MCF 10A (cell line): Measurements from ENCODE around the gene TMC8. TPM values are rescaled to one million over a fixed set of nuclear protein-coding genes. Genes with fewer than 3 reads are reported as not detected.

Experiments used
- BruUV-seq: library from RNA; stranded (reverse); fragments of 400-500 nt; replicated peaks from 2 replicates; lab custom pipeline; 2021; lab: Mats Ljungman, UMichigan
- CTCF ChIA-PET: fragments of 300-600 bp; sonication (Branson Sonifier 250); formaldehyde crosslinking; extraction: SDS; loops from one replicate; lab custom pipeline; 2021; ENCODE audit warnings: antibody characterized with exemption, inconsistent platforms; lab: Yijun Ruan, JAX
- POLR2A ChIA-PET: fragments of 300-600, 350-650 bp; sonication (Branson Sonifier 250); formaldehyde crosslinking; extraction: SDS; loops from one replicate; lab custom pipeline; 2020; ENCODE audit warnings: antibody characterized with exemption, inconsistent platforms; lab: Yijun Ruan, JAX
- DNase-seq: peaks from one replicate; pipeline ENCODE4 v3.0.0-alpha.2; 2018; ENCODE audit not compliant: unreplicated experiment
- H3K27ac Mint-ChIP-seq: one replicate; pipeline ENCODE4 v1.8.0; 2022; ENCODE audit warnings: mild to moderate bottlenecking, low read depth, mixed read lengths; ENCODE audit not compliant: unreplicated experiment
- H3K27me3 Mint-ChIP-seq: one replicate; pipeline ENCODE4 v1.8.0; 2022; ENCODE audit warnings: mixed read lengths; ENCODE audit not compliant: insufficient read depth, unreplicated experiment
- H3K36me3 Mint-ChIP-seq: one replicate; pipeline ENCODE4 v1.8.0; 2022; ENCODE audit warnings: mild to moderate bottlenecking, moderate library complexity, mixed read lengths; ENCODE audit not compliant: insufficient read depth, unreplicated experiment
- H3K4me1 Mint-ChIP-seq: one replicate; pipeline ENCODE4 v1.8.0; 2022; ENCODE audit warnings: mixed read lengths; ENCODE audit not compliant: insufficient read depth, unreplicated experiment
- H3K4me3 Mint-ChIP-seq: one replicate; pipeline ENCODE4 v1.8.0; 2022; ENCODE audit warnings: mild to moderate bottlenecking, moderate library complexity, mixed read lengths; ENCODE audit not compliant: unreplicated experiment
- H3K9me3 Mint-ChIP-seq: one replicate; pipeline ENCODE4 v1.8.0; 2022; ENCODE audit warnings: mixed read lengths; ENCODE audit not compliant: unreplicated experiment
- intact Hi-C: fragments of 100-400 bp; cut with micrococcal nuclease; formaldehyde crosslinking; loops from 2 replicates; pipeline ENCODE4 v1.14.1; 2022
- total RNA-seq: library from RNA; stranded (reverse); gene quantifications from 2 replicates; pipeline ENCODE4 v1.2.3, GENCODE V29; 2022
- TF ChIP-seq, protein P1 (sequence below): fragments of 200-600 bp; IDR thresholded peaks from one replicate; pipeline ENCODE4 v1.8.0; 2022; ENCODE audit warnings: antibody characterized with exemption, mild to moderate bottlenecking; ENCODE audit not compliant: unreplicated experiment

The TMC8 gene
- total RNA-seq, 1 experiment from 2014 or later: not detected

DNA sequence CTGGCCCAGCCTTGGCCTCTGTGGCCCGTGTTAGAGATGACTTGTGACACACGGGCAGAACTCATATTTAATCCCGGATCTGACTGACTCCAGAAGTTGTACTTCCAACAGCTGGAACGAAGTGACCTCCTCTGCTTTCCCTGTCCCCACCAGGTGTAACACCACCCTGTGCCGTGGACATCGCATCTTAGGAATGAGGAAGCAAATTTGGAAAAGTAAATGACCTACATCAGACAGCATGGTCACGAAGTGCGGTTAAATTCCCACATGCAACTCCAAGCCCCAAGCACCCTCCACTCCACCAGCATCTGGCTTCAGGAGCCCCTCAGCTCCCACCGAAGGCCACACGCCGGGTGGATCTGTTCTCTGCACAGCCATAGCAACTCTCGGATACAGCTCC, 53.3 kb downstream of the TMC8 start:
- ChIA-PET POLR2A (no interaction called here), CTCF (interaction anchor here (1.0 to 1.4 kb wide), 2 partner anchors 72 to 166 kb away, joined by 3 to 10 read pairs; no protein-coding TSS in a partner anchor)
- no peak for DNase-seq
- Mint-ChIP-seq H3K9me3 (no peaks in the 10 kb centered on the region), H3K27ac (no peak overlapping the region), H3K4me1 (peaks cover 18% of the 10 kb centered on the region), H3K4me3 (no peak overlapping the region), H3K27me3 (no peaks in the 10 kb centered on the region), H3K36me3 (peaks cover 16% of the 10 kb centered on the region)
- intact Hi-C loops: no loop called here
- TF ChIP-seq, protein P1, sequence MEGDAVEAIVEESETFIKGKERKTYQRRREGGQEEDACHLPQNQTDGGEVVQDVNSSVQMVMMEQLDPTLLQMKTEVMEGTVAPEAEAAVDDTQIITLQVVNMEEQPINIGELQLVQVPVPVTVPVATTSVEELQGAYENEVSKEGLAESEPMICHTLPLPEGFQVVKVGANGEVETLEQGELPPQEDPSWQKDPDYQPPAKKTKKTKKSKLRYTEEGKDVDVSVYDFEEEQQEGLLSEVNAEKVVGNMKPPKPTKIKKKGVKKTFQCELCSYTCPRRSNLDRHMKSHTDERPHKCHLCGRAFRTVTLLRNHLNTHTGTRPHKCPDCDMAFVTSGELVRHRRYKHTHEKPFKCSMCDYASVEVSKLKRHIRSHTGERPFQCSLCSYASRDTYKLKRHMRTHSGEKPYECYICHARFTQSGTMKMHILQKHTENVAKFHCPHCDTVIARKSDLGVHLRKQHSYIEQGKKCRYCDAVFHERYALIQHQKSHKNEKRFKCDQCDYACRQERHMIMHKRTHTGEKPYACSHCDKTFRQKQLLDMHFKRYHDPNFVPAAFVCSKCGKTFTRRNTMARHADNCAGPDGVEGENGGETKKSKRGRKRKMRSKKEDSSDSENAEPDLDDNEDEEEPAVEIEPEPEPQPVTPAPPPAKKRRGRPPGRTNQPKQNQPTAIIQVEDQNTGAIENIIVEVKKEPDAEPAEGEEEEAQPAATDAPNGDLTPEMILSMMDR: no peak
- no TSS peak for BruUV-seq

DNA sequence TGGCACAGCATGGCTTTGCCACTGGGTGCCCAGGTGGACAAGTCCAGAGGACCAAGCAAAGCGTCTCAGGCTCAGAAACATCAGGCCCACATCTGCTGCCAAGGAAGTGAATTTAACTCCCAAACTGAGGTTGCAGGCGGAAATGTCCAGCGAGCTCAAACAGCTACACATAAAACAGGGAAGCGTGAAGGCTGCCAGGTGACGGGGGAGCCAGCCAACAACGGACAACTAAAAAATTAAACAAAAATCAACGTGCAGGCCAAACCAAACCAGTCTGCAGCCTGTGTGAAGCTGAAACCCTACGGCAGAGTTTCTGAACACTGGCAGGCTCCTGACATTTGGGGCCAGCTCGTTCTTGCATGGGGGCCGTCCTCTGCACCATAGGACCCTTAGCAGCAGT, 53.8 kb downstream of the TMC8 start:
- POLR2A ChIA-PET: no interaction called here
- Mint-ChIP-seq H3K4me3 (no peak overlapping the region), H3K27me3 (no peaks in the 10 kb centered on the region), H3K36me3 (peaks cover 16% of the 10 kb centered on the region), H3K9me3 (no peaks in the 10 kb centered on the region), H3K4me1 (peaks cover 15% of the 10 kb centered on the region), H3K27ac (no peak overlapping the region)
- TF ChIP-seq, protein P1: no peak
- CTCF ChIA-PET: interaction anchor here (1.0 kb wide), 1 partner anchor 166 kb away, joined by 3 read pairs; no protein-coding TSS in a partner anchor
- no peak for DNase-seq
- BruUV-seq: no TSS peak
- intact Hi-C loops: no loop called here

DNA sequence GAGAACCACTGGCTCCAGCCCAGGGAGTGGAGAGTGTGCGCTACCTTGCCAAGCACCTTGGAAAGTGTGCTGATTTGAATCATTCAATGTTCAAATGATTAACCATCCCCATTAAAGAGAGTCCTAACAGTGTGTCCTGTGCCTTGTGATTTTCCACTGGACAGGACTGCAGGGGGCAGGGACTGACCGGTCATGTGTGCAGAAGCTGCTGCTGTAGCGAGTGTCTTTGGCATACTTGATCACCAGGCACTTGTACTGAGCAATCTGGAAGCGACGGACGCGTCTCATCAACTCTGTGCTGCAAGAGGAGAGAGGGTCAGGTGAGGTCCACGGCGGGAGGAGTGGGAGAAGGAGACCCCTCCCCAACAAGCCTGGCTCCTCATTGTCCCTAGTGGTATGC, 54.3 kb downstream of the TMC8 start:
- CTCF ChIA-PET: interaction anchor here (1.0 kb wide), 1 partner anchor 167 kb away, joined by 3 read pairs; no protein-coding TSS in a partner anchor
- TF ChIP-seq, protein P1: no peak
- intact Hi-C loops: no loop called here
- Mint-ChIP-seq H3K27me3 (no peaks in the 10 kb centered on the region), H3K4me3 (no peak overlapping the region), H3K27ac (no peak overlapping the region), H3K36me3 (peaks cover 21% of the 10 kb centered on the region), H3K9me3 (no peaks in the 10 kb centered on the region), H3K4me1 (peaks cover 12% of the 10 kb centered on the region)
- BruUV-seq: no TSS peak
- POLR2A ChIA-PET: no interaction called here
- DNase-seq: no peak

DNA sequence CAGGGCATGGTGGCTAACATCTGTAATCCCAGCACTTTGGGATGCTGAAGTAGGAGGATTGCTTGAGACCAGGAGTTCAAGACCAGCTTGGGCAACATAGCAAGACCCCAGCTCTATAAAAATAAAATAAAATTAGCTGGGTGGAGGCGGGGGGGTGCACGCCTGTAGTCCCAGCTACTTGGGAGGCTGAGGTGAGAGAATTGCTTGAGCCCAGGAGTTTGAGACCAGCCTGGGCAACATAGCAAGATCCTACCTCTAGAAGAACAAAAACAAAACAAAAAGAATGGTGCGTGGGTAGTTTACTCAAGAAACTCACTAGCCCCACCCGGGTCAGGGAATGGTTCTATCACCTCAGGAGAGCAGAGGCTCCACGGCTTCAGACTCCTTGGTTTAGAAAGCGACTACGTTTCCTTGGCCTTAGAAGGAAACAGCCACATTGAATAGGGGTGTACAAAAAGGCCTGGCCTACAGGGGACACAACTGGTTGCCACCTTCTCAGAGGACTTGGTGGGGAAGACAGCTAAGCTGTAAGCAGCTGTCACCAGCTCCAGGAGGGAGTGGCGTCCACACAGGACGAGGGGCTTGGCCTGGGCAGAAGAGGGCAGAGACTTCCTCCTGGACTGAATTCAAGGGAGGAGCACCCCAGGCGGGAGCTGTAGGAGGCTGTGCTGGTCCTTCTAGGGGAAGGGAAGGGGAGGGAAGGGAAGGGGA, 55.6 kb downstream of the TMC8 start:
- peaks cover 31% of the 10 kb centered on the region for H3K36me3 Mint-ChIP-seq

More for the DNA sequence above, 55.6 kb downstream of the TMC8 start:
- Mint-ChIP-seq H3K4me1 (peaks cover 12% of the 10 kb centered on the region), H3K4me3 (peak overlapping the region; percentile 95), H3K27ac (no peak overlapping the region), H3K27me3 (no peaks in the 10 kb centered on the region), H3K9me3 (no peaks in the 10 kb centered on the region)
- CTCF ChIA-PET: interaction anchor here (0.6 to 1.5 kb wide), 11 partner anchors 9 to 90 kb away, joined by 3 to 8 read pairs (median 4); no protein-coding TSS in a partner anchor
- POLR2A ChIA-PET: interaction anchor here (0.7 to 1.2 kb wide), 5 partner anchors 10 to 58 kb away, joined by 3 to 4 read pairs (median 3); no protein-coding TSS in a partner anchor
- TF ChIP-seq, protein P1: no peak
- peak; percentile 35 for DNase-seq
- no TSS peak for BruUV-seq
- intact Hi-C loops: no loop called here
